OCI-LY1 (cell line): ENCODE data around the gene LDAH.

Experiments
- CTCF ChIP-seq: fragments of 200-600 bp; sonication (generic), shearing (Covaris generic); IDR thresholded peaks from 2 replicates; pipeline ENCODE4 v1.5.1; 2017; ENCODE audit warnings: mild to moderate bottlenecking, antibody characterized with exemption, low read length, moderate library complexity, mixed read lengths
- EZH2 ChIP-seq: fragments of 200-600 bp; sonication (generic), shearing (Covaris generic); IDR thresholded peaks from 2 replicates; pipeline ENCODE4 v1.8.0; 2017; ENCODE audit warnings: borderline replicate concordance, mixed run types, mild to moderate bottlenecking, antibody characterized with exemption, low read length, moderate library complexity, mixed read lengths

DNA sequence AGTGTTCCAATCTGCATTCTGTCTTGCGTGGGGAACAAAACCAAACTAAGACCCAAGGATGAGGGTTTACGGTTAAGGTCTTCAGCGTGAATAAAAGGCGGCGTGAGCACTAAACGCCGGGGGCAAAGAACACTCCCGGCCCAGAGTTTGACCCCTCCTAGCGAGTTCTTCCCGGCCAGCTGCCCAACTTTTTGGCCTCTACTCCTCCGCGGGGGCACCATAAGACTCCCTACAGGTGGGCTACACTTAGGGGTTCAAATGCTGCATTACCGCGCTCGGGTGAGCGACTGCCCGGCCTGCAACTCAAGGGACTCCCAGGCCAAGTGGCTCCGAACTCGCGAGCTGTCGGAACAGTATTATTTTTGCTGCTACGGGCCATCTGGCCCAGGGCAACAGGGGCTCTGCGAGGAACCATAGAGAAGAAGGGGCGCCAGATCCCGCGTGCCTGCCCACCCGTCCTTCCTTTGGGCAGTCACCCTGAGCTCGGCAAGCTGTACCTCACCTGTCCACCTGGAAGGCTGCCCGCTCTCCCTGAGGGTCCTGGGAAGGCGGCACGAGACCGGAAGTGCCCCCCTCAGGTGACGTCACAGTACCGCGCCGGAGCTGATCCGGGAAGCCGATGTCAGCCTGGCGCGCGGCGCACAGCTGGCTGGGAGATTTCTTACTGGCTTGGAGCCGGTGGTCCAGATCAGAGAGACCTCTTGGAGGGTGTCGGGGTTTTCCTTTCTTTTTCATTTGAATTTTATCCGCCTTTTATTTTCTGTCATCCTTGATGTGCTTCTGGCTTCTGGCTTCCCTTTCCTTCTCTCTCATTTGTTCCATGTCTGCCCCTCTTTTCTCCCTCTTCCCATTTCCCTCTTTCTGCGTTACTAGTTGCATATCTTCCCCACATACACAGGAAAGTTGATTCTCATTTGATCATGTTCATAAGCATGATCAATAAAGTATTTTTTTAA, at the start of gene LDAH:
- TF ChIP-seq CTCF, result no peak
- no peak for TF ChIP-seq EZH2
